ENCODE results near the gene KLHL10. TPM values are rescaled to one million over a fixed set of nuclear protein-coding genes. Genes with fewer than 3 reads are reported as not detected.
A peak's percentile ranks its signal among the peaks of the same experiment; 100 is the strongest.

The KLHL10 gene
- total and polyA plus RNA-seq, 2 of the 13 experiments (the other 11 are each of a cell fraction or from before 2014, with no cell fraction given): 0.04 to 0.08 TPM

DNA sequence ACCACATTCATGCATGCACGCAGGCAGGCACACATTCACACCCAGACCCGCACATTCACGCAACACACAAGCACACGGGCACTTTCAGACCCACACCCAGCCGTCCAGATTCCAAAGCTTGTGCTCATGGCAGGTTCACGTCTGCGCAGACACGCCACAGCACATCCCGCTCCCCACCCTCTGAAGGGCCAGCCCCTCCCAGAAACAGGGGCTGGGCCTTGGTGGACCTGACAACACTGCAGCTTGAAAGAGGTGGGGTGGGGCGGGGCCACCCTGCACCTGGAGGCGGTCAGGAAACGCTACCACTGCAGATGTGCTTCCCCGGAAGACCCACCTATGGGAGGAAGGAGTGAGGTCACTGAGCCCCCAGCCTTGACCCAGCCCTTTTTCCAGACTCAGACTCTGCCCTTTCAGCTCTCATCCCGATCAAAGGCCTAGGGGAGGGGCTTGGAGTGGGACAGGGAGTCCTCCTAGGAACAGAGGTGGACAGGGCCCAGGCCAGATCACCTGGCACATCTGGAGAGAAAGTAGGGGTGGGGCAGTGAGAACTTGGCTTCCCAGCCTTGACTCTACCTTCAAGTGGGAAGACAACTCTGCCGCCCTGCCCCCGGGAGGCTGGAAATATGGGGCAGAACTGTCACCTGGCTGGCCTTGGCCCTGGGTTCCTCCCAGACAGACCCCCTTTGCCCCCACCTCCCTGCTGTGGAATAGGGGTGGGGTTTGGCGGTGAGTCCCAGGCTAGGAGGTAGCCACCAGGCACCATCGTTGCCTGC is 36.8 kb upstream of the KLHL10 start (continued):
- TF ChIP-seq, protein P1, sequence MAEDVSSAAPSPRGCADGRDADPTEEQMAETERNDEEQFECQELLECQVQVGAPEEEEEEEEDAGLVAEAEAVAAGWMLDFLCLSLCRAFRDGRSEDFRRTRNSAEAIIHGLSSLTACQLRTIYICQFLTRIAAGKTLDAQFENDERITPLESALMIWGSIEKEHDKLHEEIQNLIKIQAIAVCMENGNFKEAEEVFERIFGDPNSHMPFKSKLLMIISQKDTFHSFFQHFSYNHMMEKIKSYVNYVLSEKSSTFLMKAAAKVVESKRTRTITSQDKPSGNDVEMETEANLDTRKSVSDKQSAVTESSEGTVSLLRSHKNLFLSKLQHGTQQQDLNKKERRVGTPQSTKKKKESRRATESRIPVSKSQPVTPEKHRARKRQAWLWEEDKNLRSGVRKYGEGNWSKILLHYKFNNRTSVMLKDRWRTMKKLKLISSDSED (CRISPR knock-in tag; IDR thresholded peaks at IDR 0.05): no peak
- no peak for TF ChIP-seq ZNF652 (CRISPR knock-in tag; IDR thresholded peaks at IDR 0.05; ENCODE audit: borderline replicate concordance, low read depth)
- TF ChIP-seq, protein P2, sequence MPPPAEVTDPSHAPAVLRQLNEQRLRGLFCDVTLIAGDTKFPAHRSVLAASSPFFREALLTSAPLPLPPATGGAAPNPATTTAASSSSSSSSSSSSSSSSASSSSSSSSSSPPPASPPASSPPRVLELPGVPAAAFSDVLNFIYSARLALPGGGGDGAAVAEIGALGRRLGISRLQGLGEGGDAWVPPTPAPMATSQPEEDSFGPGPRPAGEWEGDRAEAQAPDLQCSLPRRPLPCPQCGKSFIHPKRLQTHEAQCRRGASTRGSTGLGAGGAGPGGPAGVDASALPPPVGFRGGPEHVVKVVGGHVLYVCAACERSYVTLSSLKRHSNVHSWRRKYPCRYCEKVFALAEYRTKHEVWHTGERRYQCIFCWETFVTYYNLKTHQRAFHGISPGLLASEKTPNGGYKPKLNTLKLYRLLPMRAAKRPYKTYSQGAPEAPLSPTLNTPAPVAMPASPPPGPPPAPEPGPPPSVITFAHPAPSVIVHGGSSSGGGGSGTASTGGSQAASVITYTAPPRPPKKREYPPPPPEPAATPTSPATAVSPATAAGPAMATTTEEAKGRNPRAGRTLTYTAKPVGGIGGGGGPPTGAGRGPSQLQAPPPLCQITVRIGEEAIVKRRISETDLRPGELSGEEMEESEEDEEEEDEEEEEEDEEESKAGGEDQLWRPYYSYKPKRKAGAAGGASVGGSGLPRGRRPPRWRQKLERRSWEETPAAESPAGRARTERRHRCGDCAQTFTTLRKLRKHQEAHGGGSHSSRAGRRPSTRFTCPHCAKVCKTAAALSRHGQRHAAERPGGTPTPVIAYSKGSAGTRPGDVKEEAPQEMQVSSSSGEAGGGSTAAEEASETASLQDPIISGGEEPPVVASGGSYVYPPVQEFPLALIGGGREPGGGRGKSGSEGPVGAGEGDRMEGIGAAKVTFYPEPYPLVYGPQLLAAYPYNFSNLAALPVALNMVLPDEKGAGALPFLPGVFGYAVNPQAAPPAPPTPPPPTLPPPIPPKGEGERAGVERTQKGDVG (CRISPR knock-in tag; IDR thresholded peaks at IDR 0.05; ENCODE audit: borderline replicate concordance): no peak
- no peak for TF ChIP-seq ZSCAN21 (CRISPR knock-in tag; IDR thresholded peaks at IDR 0.05; ENCODE audit: borderline replicate concordance)
- TF ChIP-seq EHMT2 (IDR thresholded peaks at IDR 0.05; ENCODE audit: borderline replicate concordance, low read depth, low read length): no peak
- TF ChIP-seq TBL1XR1 (IDR thresholded peaks at IDR 0.05; ENCODE audit: borderline replicate concordance, low read length, partially characterized antibody): no peak
- TF ChIP-seq REPIN1 (CRISPR knock-in tag; IDR thresholded peaks at IDR 0.05; ENCODE audit: borderline replicate concordance, low read depth): peak; percentile 69; the same call in 1 of the 2 replicates
- TF ChIP-seq, protein P3, sequence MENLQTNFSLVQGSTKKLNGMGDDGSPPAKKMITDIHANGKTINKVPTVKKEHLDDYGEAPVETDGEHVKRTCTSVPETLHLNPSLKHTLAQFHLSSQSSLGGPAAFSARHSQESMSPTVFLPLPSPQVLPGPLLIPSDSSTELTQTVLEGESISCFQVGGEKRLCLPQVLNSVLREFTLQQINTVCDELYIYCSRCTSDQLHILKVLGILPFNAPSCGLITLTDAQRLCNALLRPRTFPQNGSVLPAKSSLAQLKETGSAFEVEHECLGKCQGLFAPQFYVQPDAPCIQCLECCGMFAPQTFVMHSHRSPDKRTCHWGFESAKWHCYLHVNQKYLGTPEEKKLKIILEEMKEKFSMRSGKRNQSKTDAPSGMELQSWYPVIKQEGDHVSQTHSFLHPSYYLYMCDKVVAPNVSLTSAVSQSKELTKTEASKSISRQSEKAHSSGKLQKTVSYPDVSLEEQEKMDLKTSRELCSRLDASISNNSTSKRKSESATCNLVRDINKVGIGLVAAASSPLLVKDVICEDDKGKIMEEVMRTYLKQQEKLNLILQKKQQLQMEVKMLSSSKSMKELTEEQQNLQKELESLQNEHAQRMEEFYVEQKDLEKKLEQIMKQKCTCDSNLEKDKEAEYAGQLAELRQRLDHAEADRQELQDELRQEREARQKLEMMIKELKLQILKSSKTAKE (CRISPR knock-in tag; IDR thresholded peaks at IDR 0.05; ENCODE audit: borderline replicate concordance): peak; percentile 33; the same call in 1 of the 2 replicates
- TF ChIP-seq ZBTB7B (CRISPR knock-in tag; IDR thresholded peaks at IDR 0.05): peak; percentile 16; the same call in 1 of the 2 replicates
- TF ChIP-seq MIER3 (CRISPR knock-in tag; IDR thresholded peaks at IDR 0.05; ENCODE audit: borderline replicate concordance): peak; percentile 56; the same call in 1 of the 2 replicates
- no peak for TF ChIP-seq ZNF850 (CRISPR knock-in tag; conservative IDR thresholded peaks at IDR 0.05)
- TF ChIP-seq GTF2F1 (IDR thresholded peaks at IDR 0.05; ENCODE audit: low read length): no peak
- TF ChIP-seq ELF1 (CRISPR knock-in tag; IDR thresholded peaks at IDR 0.05): peak; percentile 55; the same call in 1 of the 2 replicates
- no peak for TF ChIP-seq DMAP1 (CRISPR knock-in tag; IDR thresholded peaks at IDR 0.05)
- TF ChIP-seq, protein P4, sequence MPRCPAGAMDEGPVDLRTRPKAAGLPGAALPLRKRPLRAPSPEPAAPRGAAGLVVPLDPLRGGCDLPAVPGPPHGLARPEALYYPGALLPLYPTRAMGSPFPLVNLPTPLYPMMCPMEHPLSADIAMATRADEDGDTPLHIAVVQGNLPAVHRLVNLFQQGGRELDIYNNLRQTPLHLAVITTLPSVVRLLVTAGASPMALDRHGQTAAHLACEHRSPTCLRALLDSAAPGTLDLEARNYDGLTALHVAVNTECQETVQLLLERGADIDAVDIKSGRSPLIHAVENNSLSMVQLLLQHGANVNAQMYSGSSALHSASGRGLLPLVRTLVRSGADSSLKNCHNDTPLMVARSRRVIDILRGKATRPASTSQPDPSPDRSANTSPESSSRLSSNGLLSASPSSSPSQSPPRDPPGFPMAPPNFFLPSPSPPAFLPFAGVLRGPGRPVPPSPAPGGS (CRISPR knock-in tag; IDR thresholded peaks at IDR 0.05): no peak; the same call in 1 of the 2 replicates
- TF ChIP-seq, protein P5, sequence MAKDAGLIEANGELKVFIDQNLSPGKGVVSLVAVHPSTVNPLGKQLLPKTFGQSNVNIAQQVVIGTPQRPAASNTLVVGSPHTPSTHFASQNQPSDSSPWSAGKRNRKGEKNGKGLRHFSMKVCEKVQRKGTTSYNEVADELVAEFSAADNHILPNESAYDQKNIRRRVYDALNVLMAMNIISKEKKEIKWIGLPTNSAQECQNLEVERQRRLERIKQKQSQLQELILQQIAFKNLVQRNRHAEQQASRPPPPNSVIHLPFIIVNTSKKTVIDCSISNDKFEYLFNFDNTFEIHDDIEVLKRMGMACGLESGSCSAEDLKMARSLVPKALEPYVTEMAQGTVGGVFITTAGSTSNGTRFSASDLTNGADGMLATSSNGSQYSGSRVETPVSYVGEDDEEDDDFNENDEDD (CRISPR knock-in tag; IDR thresholded peaks at IDR 0.05; ENCODE audit: borderline replicate concordance): 0 out of 2 replicates have a peak, but pooled peaks have one; percentile 16
- TF ChIP-seq, protein P6, sequence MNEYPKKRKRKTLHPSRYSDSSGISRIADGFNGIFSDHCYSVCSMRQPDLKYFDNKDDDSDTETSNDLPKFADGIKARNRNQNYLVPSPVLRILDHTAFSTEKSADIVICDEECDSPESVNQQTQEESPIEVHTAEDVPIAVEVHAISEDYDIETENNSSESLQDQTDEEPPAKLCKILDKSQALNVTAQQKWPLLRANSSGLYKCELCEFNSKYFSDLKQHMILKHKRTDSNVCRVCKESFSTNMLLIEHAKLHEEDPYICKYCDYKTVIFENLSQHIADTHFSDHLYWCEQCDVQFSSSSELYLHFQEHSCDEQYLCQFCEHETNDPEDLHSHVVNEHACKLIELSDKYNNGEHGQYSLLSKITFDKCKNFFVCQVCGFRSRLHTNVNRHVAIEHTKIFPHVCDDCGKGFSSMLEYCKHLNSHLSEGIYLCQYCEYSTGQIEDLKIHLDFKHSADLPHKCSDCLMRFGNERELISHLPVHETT (CRISPR knock-in tag; conservative IDR thresholded peaks at IDR 0.05): no peak
- TF ChIP-seq CBFB (CRISPR knock-in tag; IDR thresholded peaks at IDR 0.05): no peak
